Upper lobe of right lung (tissue), 1 donor: ENCODE data around the gene ZFPL1. TPM values are rescaled to one million over a fixed set of nuclear protein-coding genes. Genes with fewer than 3 reads are reported as not detected.
A peak's percentile ranks its signal among the peaks of the same experiment; 100 is the strongest.

Experiments used
- ATAC-seq: fragments of 200-7000 bp; cut with Tn5 transposase; one replicate; pipeline ENCODE4 v1.9.1; 2020; ENCODE audit warnings: mild to moderate bottlenecking, moderate library complexity
- DNase-seq: peaks from one replicate; pipeline ENCODE4 v3.0.0-alpha.2; 2020
- H3K27ac ChIP-seq: fragments of 200-600 bp; one replicate; pipeline ENCODE4 v1.8.0; 2022
- H3K27me3 ChIP-seq: fragments of 200-600 bp; one replicate; pipeline ENCODE4 v1.8.0; 2022; ENCODE audit warnings: mild to moderate bottlenecking
- H3K36me3 ChIP-seq: fragments of 200-600 bp; one replicate; pipeline ENCODE4 v1.8.0; 2022
- H3K4me1 ChIP-seq: fragments of 200-600 bp; one replicate; pipeline ENCODE4 v1.8.0; 2022
- H3K4me3 ChIP-seq: fragments of 200-600 bp; one replicate; pipeline ENCODE4 v1.8.0; 2022; ENCODE audit warnings: mild to moderate bottlenecking
- H3K9me3 ChIP-seq: fragments of 200-600 bp; one replicate; pipeline ENCODE4 v1.8.0; 2022
- CTCF ChIP-seq: fragments of 200-600 bp; IDR thresholded peaks from one replicate; pipeline ENCODE4 v1.8.0; 2022; ENCODE audit warnings: antibody characterized with exemption
- intact Hi-C: fragments of 100-400 bp; cut with DNase I; formaldehyde crosslinking; loops from one replicate; pipeline ENCODE4 v1.11.0; 2022
- total RNA-seq: library from RNA; stranded (reverse); fragmentation: NEBNext Ultra II Directional; extraction: Animal tissue kit (Norgen Biotek cat#: 25700); gene quantifications from one replicate; pipeline ENCODE4 v1.2.1, GENCODE V29; 2021
- donor health status: DM: no; HTN: yes; CAD: no; lungs with severe emphysema.

Gene ZFPL1
- total RNA-seq, 1 donor from 2014 or later, result 32.1 TPM

- H3K4me3 ChIP-seq, result no peak overlapping the region
- ATAC-seq, result peak; percentile 62
- peak; percentile 21 for TF ChIP-seq CTCF
- no peak overlapping the region for H3K27ac ChIP-seq
- H3K4me1 ChIP-seq, result no peaks in the 10 kb centered on the region
- no peak for DNase-seq
- H3K36me3 ChIP-seq, result no peaks in the 10 kb centered on the region
- intact Hi-C loops, result no loop called here
- H3K27me3 ChIP-seq, result no peaks in the 10 kb centered on the region
- no peaks in the 10 kb centered on the region for H3K9me3 ChIP-seq
These were observed 23.1 kb upstream of the ZFPL1 start for GRCh38 chr11:65060913-65061408.

- no peak overlapping the region for H3K4me3 ChIP-seq
- TF ChIP-seq CTCF, result no peak
- ATAC-seq, result no peak
These were observed 20.5 kb upstream of the ZFPL1 start for GRCh38 chr11:65063532-65063931.

GRCh38 chr11:65064847-65065240 is 19.2 kb upstream of the ZFPL1 start:
- Histone ChIP-seq H3K36me3 (no peaks in the 10 kb centered on the region), H3K4me1 (no peaks in the 10 kb centered on the region), H3K4me3 (no peak overlapping the region), H3K27ac (no peak overlapping the region), H3K9me3 (no peaks in the 10 kb centered on the region), H3K27me3 (no peaks in the 10 kb centered on the region)
- TF ChIP-seq CTCF, result no peak
- ATAC-seq (no peak), DNase-seq (no peak)
- intact Hi-C loops, result no loop called here

More at GRCh38 chr11:65063532-65063931, 20.5 kb upstream of the ZFPL1 start:
- Histone ChIP-seq H3K36me3 (no peaks in the 10 kb centered on the region), H3K9me3 (no peaks in the 10 kb centered on the region), H3K4me1 (no peaks in the 10 kb centered on the region), H3K27ac (no peak overlapping the region), H3K27me3 (no peaks in the 10 kb centered on the region)
- no peak for DNase-seq
- intact Hi-C loops, result no loop called here

GRCh38 chr11:65065851-65066250 is 18.2 kb upstream of the ZFPL1 start:
- Histone ChIP-seq H3K27ac (no peak overlapping the region), H3K9me3 (no peaks in the 10 kb centered on the region), H3K4me1 (no peaks in the 10 kb centered on the region), H3K4me3 (no peak overlapping the region), H3K36me3 (no peaks in the 10 kb centered on the region), H3K27me3 (no peaks in the 10 kb centered on the region)
- TF ChIP-seq CTCF, result no peak
- intact Hi-C loops, result no loop called here
- no peak for DNase-seq
- ATAC-seq, result no peak

- intact Hi-C loops, result no loop called here
- Histone ChIP-seq H3K27me3 (no peaks in the 10 kb centered on the region), H3K36me3 (no peaks in the 10 kb centered on the region), H3K9me3 (no peaks in the 10 kb centered on the region), H3K4me1 (no peaks in the 10 kb centered on the region), H3K27ac (no peak overlapping the region), H3K4me3 (no peak overlapping the region)
- no peak for TF ChIP-seq CTCF
- no peak for ATAC-seq
- no peak for DNase-seq
These were observed 17.7 kb upstream of the ZFPL1 start for GRCh38 chr11:65066315-65066714.

GRCh38 chr11:65066805-65067291 is 17.2 kb upstream of the ZFPL1 start:
- ATAC-seq, result no peak
- DNase-seq, result no peak
- no peaks in the 10 kb centered on the region for H3K4me1 ChIP-seq
- TF ChIP-seq CTCF, result no peak
- H3K27me3 ChIP-seq, result no peaks in the 10 kb centered on the region
- H3K9me3 ChIP-seq, result no peaks in the 10 kb centered on the region
- no peak overlapping the region for H3K27ac ChIP-seq
- intact Hi-C loops, result no loop called here
- H3K36me3 ChIP-seq, result no peaks in the 10 kb centered on the region
- no peak overlapping the region for H3K4me3 ChIP-seq
